Karpas-422 (cell line): Measurements from ENCODE around the gene SYTL1. TPM values are rescaled to one million over a fixed set of nuclear protein-coding genes. Genes with fewer than 3 reads are reported as not detected.

ENCODE experiments used
- DNase-seq: peaks from one replicate; pipeline ENCODE4 v3.0.0-alpha.2; 2015
- H2AFZ ChIP-seq: fragments of 200-600 bp; sonication (generic); 2 replicates; pipeline ENCODE4 v1.6.1; 2014; ENCODE audit warnings: antibody characterized with exemption, low read length, mixed read lengths
- H3K27ac ChIP-seq: fragments of 200-600 bp; sonication (generic); 2 replicates; pipeline ENCODE4 v1.5.1; 2014; ENCODE audit warnings: mild to moderate bottlenecking, low read length, moderate library complexity
- H3K27me3 ChIP-seq: fragments of 200-600 bp; sonication (generic); 2 replicates; pipeline ENCODE4 v1.6.1; 2014; ENCODE audit warnings: low read length, mixed read lengths
- H3K36me3 ChIP-seq: fragments of 200-600 bp; sonication (generic); 2 replicates; pipeline ENCODE4 v1.6.1; 2014; ENCODE audit warnings: low read length, mixed read lengths; ENCODE audit not compliant: insufficient read depth
- H3K4me1 ChIP-seq: fragments of 200-600 bp; sonication (generic); 2 replicates; pipeline ENCODE4 v1.6.1; 2014; ENCODE audit warnings: mild to moderate bottlenecking, low read length, mixed read lengths
- H3K4me2 ChIP-seq: fragments of 200-600 bp; sonication (generic); 2 replicates; pipeline ENCODE4 v1.6.1; 2014; ENCODE audit warnings: low read length, low read depth, mild to moderate bottlenecking; ENCODE audit not compliant: poor library complexity, severe bottlenecking
- H3K4me3 ChIP-seq: fragments of 200-600 bp; sonication (generic); 2 replicates; pipeline ENCODE4 v1.5.1; 2014; ENCODE audit warnings: mild to moderate bottlenecking, antibody characterized with exemption, low read length, mixed read lengths
- H3K79me2 ChIP-seq: fragments of 200-600 bp; sonication (generic); 2 replicates; pipeline ENCODE4 v1.6.1; 2014; ENCODE audit warnings: mild to moderate bottlenecking, low read length, mixed read lengths
- H3K9ac ChIP-seq: fragments of 200-600 bp; sonication (generic); 2 replicates; pipeline ENCODE4 v1.6.0; 2014; ENCODE audit warnings: low read length
- H3K9me2 ChIP-seq: fragments of 200-600 bp; sonication (generic), shearing (Covaris generic); replicated peaks from 2 replicates; pipeline ENCODE4 v1.6.0; 2014; ENCODE audit warnings: mild to moderate bottlenecking, low read length, moderate library complexity; ENCODE audit not compliant: insufficient read depth
- H3K9me3 ChIP-seq: fragments of 300-700, 200-600 bp; sonication (generic); 2 replicates; pipeline ENCODE4 v1.6.1; 2014; ENCODE audit warnings: low read length, mixed read lengths
- H4K20me1 ChIP-seq: fragments of 200-600 bp; sonication (generic); 2 replicates; pipeline ENCODE4 v1.6.1; 2014; ENCODE audit warnings: mild to moderate bottlenecking, antibody characterized with exemption, low read length, low read depth; ENCODE audit not compliant: insufficient read depth
- total RNA-seq: library from RNA; depleted of rRNA; stranded (reverse); fragments of >200 nt; shearing (Covaris generic); gene quantifications from 2 replicates; pipeline ENCODE4 v1.2.3, GENCODE V29; 2014; ENCODE audit warnings: low replicate concordance

Gene SYTL1
- total RNA-seq, 1 experiment from 2014 or later = 35.6 TPM

GRCh38 chr1:27377760-27378495, 36.1 kb downstream of the SYTL1 start:
- Histone ChIP-seq H3K27ac (no peak overlapping the region), H2AFZ (no peak overlapping the region), H3K9ac (no peak overlapping the region), H3K79me2 (no peaks in the 10 kb centered on the region), H3K36me3 (no peaks in the 10 kb centered on the region), H4K20me1 (no peaks in the 10 kb centered on the region), H3K27me3 (no peaks in the 10 kb centered on the region), H3K9me3 (no peaks in the 10 kb centered on the region), H3K4me1 (peaks cover 4% of the 10 kb centered on the region), H3K4me3 (no peak overlapping the region), H3K4me2 (no peak overlapping the region), H3K9me2 (no peaks in the 10 kb centered on the region)
- no peak for DNase-seq

GRCh38 chr1:27379564-27380122, 37.8 kb downstream of the SYTL1 start:
- no peaks in the 10 kb centered on the region for H3K36me3 ChIP-seq
- no peaks in the 10 kb centered on the region for H4K20me1 ChIP-seq
- no peaks in the 10 kb centered on the region for H3K9me3 ChIP-seq
- no peaks in the 10 kb centered on the region for H3K27me3 ChIP-seq
- H3K4me3 ChIP-seq = no peak overlapping the region
- no peak overlapping the region for H3K27ac ChIP-seq
- H3K9ac ChIP-seq = no peak overlapping the region
- H3K4me1 ChIP-seq = peaks cover under 1% of the 10 kb centered on the region
- DNase-seq = no peak
- H3K9me2 ChIP-seq = no peaks in the 10 kb centered on the region
- H3K4me2 ChIP-seq = no peak overlapping the region
- H3K79me2 ChIP-seq = no peaks in the 10 kb centered on the region
- H2AFZ ChIP-seq = no peak overlapping the region

GRCh38 chr1:27380224-27380623, 38.4 kb downstream of the SYTL1 start:
- no peak overlapping the region for H3K27ac ChIP-seq
- no peaks in the 10 kb centered on the region for H3K4me1 ChIP-seq
- H2AFZ ChIP-seq = no peak overlapping the region
- H3K9me2 ChIP-seq = no peaks in the 10 kb centered on the region
- H3K79me2 ChIP-seq = no peaks in the 10 kb centered on the region
- no peak overlapping the region for H3K4me2 ChIP-seq
- H3K36me3 ChIP-seq = no peaks in the 10 kb centered on the region
- no peaks in the 10 kb centered on the region for H4K20me1 ChIP-seq
- H3K9me3 ChIP-seq = no peaks in the 10 kb centered on the region
- H3K9ac ChIP-seq = no peak overlapping the region
- no peaks in the 10 kb centered on the region for H3K27me3 ChIP-seq
- DNase-seq = no peak
- H3K4me3 ChIP-seq = no peak overlapping the region

GRCh38 chr1:27380766-27381733, 39.2 kb downstream of the SYTL1 start:
- no peak for DNase-seq
- Histone ChIP-seq H3K4me3 (no peak overlapping the region), H3K36me3 (no peaks in the 10 kb centered on the region), H3K4me1 (no peaks in the 10 kb centered on the region), H3K9me2 (no peaks in the 10 kb centered on the region), H3K79me2 (no peaks in the 10 kb centered on the region), H3K27me3 (no peaks in the 10 kb centered on the region), H3K27ac (no peak overlapping the region), H2AFZ (no peak overlapping the region), H3K9me3 (no peaks in the 10 kb centered on the region), H3K4me2 (no peak overlapping the region), H3K9ac (no peak overlapping the region), H4K20me1 (no peaks in the 10 kb centered on the region)

- Histone ChIP-seq H2AFZ (no peak overlapping the region), H3K4me2 (no peak overlapping the region), H3K9me2 (no peaks in the 10 kb centered on the region), H4K20me1 (no peaks in the 10 kb centered on the region), H3K4me1 (no peaks in the 10 kb centered on the region), H3K36me3 (no peaks in the 10 kb centered on the region), H3K27ac (no peak overlapping the region), H3K27me3 (no peaks in the 10 kb centered on the region), H3K4me3 (no peak overlapping the region), H3K79me2 (no peaks in the 10 kb centered on the region), H3K9ac (no peak overlapping the region), H3K9me3 (no peaks in the 10 kb centered on the region)
- no peak for DNase-seq
These were observed 40.3 kb downstream of the SYTL1 start for GRCh38 chr1:27381969-27382762.

- Histone ChIP-seq H3K27me3 (no peaks in the 10 kb centered on the region), H3K36me3 (no peaks in the 10 kb centered on the region), H3K4me1 (no peaks in the 10 kb centered on the region), H4K20me1 (no peaks in the 10 kb centered on the region), H3K9ac (no peak within 1 kb of the TSS), H3K4me2 (no peak within 1 kb of the TSS), H3K4me3 (no peak within 1 kb of the TSS), H2AFZ (no peak within 1 kb of the TSS), H3K79me2 (no peaks in the 10 kb centered on the region), H3K27ac (no peak within 1 kb of the TSS), H3K9me3 (no peaks in the 10 kb centered on the region), H3K9me2 (no peaks in the 10 kb centered on the region)
- DNase-seq = no peak
These were observed 41.3 kb downstream of the SYTL1 start, which contains the start of gene CD164L2 for GRCh38 chr1:27383039-27383605. Gene CD164L2, minus strand, starts transcription at chr1:27383333. Its CDS starts 94 bp downstream, at chr1:27383239.

- Histone ChIP-seq H3K27me3 (no peaks in the 10 kb centered on the region), H3K9ac (no peak overlapping the region), H4K20me1 (no peaks in the 10 kb centered on the region), H3K9me2 (no peaks in the 10 kb centered on the region), H3K4me2 (no peak overlapping the region), H3K9me3 (no peaks in the 10 kb centered on the region), H3K4me3 (no peak overlapping the region), H3K27ac (no peak overlapping the region), H3K36me3 (no peaks in the 10 kb centered on the region), H3K4me1 (no peaks in the 10 kb centered on the region), H2AFZ (no peak overlapping the region), H3K79me2 (no peaks in the 10 kb centered on the region)
- DNase-seq = no peak
These were observed 41.8 kb downstream of the SYTL1 start for GRCh38 chr1:27383661-27384060.
